HUES64 (cell line): ENCODE results near the gene ANKK1.

Source experiments
- H3K27ac ChIP-seq: 2 replicates; pipeline ENCODE4 v1.7.0; 2013; ENCODE audit warnings: low read depth, low read length, inconsistent platforms
- H3K27me3 ChIP-seq: 2 replicates; pipeline ENCODE4 v1.6.1; 2013; ENCODE audit warnings: mild to moderate bottlenecking, low read length; ENCODE audit not compliant: insufficient read depth
- H3K36me3 ChIP-seq: 2 replicates; pipeline ENCODE4 v1.6.1; 2013; ENCODE audit warnings: mild to moderate bottlenecking, low read length; ENCODE audit not compliant: insufficient read depth
- H3K4me1 ChIP-seq: 2 replicates; pipeline ENCODE4 v1.6.1; 2013; ENCODE audit warnings: mild to moderate bottlenecking, low read length, moderate library complexity; ENCODE audit not compliant: insufficient read depth
- H3K4me3 ChIP-seq: 2 replicates; pipeline ENCODE4 v1.5.1; 2013; ENCODE audit warnings: mild to moderate bottlenecking, low read length, moderate library complexity
- H3K9ac ChIP-seq: 2 replicates; pipeline ENCODE4 v1.6.1; 2013; ENCODE audit warnings: mild to moderate bottlenecking, low read depth, low read length
- H3K9me3 ChIP-seq: 2 replicates; pipeline ENCODE4 v1.6.1; 2013; ENCODE audit warnings: low read depth, low read length; ENCODE audit not compliant: insufficient read depth
- WGBS: fragments of 150-250, 120-280 bp; methylation state at CpG from one replicate; pipeline ENCODE4 v1.1.7; 2013; ENCODE audit warnings: missing lambda C conversion rate; 5-methylcytosine and 5-hydroxymethylcytosine counted together

Gene ANKK1

DNA sequence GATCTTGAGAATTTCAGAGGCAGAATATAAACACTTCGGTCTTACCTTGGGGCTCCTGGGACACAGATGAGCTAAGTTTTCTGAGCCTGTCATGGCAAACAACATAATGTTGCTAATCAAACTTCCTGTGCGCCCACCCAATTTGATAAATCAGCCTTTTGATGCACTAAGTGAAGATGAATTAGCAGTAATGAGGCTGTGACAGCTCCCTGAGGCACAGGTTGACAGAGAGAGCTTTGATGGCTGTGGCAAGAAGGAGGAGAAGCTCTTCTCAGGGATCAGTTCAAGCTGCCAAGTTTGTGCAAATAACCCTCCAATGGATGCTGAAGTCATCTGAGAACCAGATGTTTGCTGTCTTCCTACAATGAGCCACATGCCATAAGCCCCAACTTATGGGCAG is 53.2 kb downstream of the ANKK1 start:
- Histone ChIP-seq H3K36me3 (no peaks in the 10 kb centered on the region), H3K27me3 (no peaks in the 10 kb centered on the region), H3K9me3 (no peaks in the 10 kb centered on the region), H3K4me1 (no peaks in the 10 kb centered on the region), H3K9ac (no peak overlapping the region), H3K27ac (no peak overlapping the region), H3K4me3 (no peak overlapping the region)
- 98% methylated on average over 2 of the region's 2 CpGs for WGBS

DNA sequence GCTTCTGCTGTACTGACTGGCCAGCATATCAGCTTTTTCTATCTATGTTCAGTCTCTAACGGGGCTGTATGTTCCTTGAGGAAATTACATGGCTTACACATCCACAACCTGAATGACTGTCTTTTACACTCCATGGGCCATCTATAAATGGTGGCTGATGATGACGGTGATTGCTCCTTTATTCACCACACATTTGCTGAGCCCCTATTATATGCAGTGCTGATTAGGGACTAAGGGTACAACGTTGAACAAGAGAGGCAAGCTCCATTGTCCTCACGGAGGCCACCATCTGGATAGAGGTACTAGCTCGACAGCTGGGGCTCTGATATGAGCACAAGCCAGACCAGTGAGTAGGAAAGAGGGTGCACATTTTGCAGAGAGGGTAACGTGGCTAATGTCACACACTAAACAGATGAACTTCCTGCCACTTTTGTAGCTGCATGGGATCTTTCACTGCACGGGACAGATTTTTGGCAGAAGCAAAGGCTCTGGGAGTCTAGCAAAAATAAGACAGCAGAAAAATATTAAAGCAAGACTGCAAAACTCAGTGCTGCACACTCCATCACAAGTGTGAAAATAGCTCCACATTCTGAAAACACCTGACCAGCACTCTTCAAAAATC is 57.0 kb downstream of the ANKK1 start:
- Histone ChIP-seq H3K9me3 (no peaks in the 10 kb centered on the region), H3K27ac (no peak overlapping the region), H3K4me1 (no peaks in the 10 kb centered on the region), H3K27me3 (no peaks in the 10 kb centered on the region), H3K4me3 (no peak overlapping the region), H3K9ac (no peak overlapping the region), H3K36me3 (no peaks in the 10 kb centered on the region)
- 88% methylated on average over 7 of the region's 7 CpGs for WGBS

DNA sequence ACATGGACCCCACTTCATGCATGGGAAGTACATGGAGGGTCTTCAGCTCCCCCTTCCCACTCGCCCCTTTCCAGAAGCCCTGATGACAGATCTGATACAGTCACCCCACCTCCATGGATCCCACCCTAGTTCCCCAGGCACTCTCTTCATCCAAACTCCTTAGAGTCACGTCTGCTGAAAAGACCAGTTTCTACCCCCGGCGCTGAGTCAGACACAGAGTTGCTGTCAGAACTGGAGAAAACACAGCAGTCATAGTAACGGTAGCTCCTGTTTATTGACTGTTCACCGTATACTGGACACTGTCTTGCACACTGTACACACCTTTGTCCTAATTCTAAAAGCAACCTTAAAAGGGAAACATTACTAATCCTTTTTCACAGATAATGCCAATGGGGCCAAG is 58.5 kb downstream of the ANKK1 start:
- H3K27me3 ChIP-seq = no peaks in the 10 kb centered on the region
- no peaks in the 10 kb centered on the region for H3K36me3 ChIP-seq
- H3K9me3 ChIP-seq = no peaks in the 10 kb centered on the region
- no peak overlapping the region for H3K4me3 ChIP-seq
- H3K9ac ChIP-seq = no peak overlapping the region
- 91% methylated on average over 6 of the region's 6 CpGs for WGBS
- H3K27ac ChIP-seq = no peak overlapping the region
- H3K4me1 ChIP-seq = no peaks in the 10 kb centered on the region

DNA sequence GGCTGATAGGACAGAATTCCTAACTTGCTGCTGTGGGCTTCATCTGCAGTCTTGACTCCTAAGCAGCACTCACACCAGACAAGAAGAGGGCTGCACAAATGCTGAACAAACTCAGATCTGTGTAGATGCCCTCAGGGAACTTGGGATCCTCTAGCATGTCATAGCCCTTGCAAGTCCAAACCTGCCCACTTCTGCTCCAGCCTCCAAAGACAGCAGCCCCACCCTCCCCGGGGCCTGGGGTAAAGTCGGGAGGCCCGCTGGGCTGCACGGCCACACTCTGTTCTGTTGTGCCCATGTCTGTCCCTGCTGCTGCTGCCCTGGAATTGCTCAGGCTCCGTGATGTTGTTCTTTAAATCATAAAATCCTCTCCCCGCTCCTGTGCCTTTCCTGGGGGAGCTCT is 59.4 kb downstream of the ANKK1 start:
- H3K4me1 ChIP-seq = no peaks in the 10 kb centered on the region
- H3K27ac ChIP-seq = no peak overlapping the region
- H3K9me3 ChIP-seq = no peaks in the 10 kb centered on the region
- H3K4me3 ChIP-seq = no peak overlapping the region
- H3K9ac ChIP-seq = no peak overlapping the region
- 86% methylated on average over 6 of the region's 6 CpGs for WGBS
- no peaks in the 10 kb centered on the region for H3K36me3 ChIP-seq
- no peaks in the 10 kb centered on the region for H3K27me3 ChIP-seq

DNA sequence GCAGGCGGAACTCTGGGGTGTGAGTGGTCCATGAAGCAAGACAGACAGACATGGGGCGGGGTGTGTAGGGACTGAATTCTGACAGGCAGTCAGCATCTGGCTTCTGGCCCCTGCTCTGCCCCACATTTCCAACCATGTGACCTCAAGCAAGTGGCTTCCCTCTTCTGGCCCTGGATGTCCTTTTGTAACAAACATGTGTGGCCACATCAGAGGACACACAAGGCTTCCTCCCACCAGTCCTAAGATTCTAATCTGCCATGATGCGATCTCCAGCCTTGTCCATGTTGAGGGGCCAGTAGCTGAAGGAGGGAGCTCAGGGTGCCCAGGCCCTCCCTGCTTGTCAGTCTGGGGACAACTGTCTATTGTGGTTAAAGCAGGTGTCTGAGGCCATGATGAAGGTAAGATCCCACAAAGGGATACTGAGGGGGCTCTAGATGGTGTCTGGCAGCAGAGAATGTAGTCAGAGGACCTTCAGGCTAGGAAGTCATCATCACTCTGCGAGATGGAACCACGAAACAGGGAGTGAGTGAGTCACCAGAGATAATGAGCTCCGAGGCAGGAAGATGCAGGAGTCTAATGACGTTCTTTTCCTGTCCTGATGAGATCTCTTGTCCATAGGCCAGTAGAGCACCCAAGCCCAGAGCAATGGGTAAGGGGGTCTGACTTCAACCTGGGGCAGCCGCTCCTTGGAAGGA is 60.2 kb downstream of the ANKK1 start:
- Histone ChIP-seq H3K27me3 (no peaks in the 10 kb centered on the region), H3K9me3 (no peaks in the 10 kb centered on the region), H3K9ac (no peak overlapping the region), H3K36me3 (no peaks in the 10 kb centered on the region), H3K4me1 (no peaks in the 10 kb centered on the region), H3K4me3 (no peak overlapping the region), H3K27ac (no peak overlapping the region)
- 91% methylated on average over 8 of the region's 8 CpGs for WGBS

DNA sequence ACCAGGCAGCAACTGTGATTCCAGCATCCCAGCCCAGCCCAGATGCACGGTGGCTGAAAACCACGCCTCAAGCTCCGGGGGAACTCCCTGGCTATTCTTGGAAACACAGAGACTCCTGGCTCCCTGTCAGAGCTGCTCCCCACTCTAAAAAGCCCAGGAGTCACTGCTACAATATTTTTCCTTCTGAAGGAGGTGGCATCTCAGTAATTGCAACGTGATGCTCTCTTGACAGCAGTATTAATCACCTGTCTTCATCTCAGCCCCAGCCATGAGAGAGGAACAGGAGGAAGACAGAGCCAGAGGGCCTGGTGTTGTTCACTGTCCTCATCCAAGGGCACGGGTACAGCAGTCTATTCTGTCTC is 60.7 kb downstream of the ANKK1 start:
- Histone ChIP-seq H3K36me3 (no peaks in the 10 kb centered on the region), H3K9ac (no peak overlapping the region), H3K4me1 (no peaks in the 10 kb centered on the region), H3K9me3 (no peaks in the 10 kb centered on the region), H3K4me3 (no peak overlapping the region), H3K27ac (no peak overlapping the region), H3K27me3 (no peaks in the 10 kb centered on the region)
- WGBS = 90% methylated on average over 5 of the region's 5 CpGs

DNA sequence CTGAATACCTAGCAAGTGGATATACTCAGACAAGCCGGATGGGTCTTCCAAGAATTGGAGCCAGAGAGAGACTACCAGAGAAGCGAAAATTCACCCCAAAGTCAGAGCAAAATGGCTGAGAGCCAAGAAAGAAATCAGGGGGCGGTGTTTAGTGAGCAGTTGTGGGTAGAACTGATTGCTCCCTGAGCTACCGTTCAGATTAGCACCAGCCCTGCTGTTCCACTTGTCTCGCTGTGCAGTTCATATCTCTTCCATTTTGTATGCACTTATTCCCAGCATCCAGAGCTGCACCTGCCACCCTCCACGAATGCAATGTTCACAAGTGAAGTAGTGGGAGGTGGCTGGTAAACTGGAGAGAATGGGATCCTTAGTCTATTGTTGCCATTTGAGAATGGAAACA is 62.2 kb downstream of the ANKK1 start:
- no peak overlapping the region for H3K9ac ChIP-seq
- H3K27me3 ChIP-seq = no peaks in the 10 kb centered on the region
- H3K9me3 ChIP-seq = no peaks in the 10 kb centered on the region
- no peak overlapping the region for H3K27ac ChIP-seq
- H3K4me3 ChIP-seq = no peak overlapping the region
- no peaks in the 10 kb centered on the region for H3K4me1 ChIP-seq
- WGBS = 93% methylated on average over 6 of the region's 6 CpGs
- no peaks in the 10 kb centered on the region for H3K36me3 ChIP-seq
